Measurements from ENCODE around the gene NSUN4. TPM values are rescaled to one million over a fixed set of nuclear protein-coding genes. Genes with fewer than 3 reads are reported as not detected.

NSUN4 gene
- total and polyA plus RNA-seq, 2 of the 13 experiments (the other 11 are each of a cell fraction or from before 2014, with no cell fraction given): 21.5 to 23.5 TPM

DNA sequence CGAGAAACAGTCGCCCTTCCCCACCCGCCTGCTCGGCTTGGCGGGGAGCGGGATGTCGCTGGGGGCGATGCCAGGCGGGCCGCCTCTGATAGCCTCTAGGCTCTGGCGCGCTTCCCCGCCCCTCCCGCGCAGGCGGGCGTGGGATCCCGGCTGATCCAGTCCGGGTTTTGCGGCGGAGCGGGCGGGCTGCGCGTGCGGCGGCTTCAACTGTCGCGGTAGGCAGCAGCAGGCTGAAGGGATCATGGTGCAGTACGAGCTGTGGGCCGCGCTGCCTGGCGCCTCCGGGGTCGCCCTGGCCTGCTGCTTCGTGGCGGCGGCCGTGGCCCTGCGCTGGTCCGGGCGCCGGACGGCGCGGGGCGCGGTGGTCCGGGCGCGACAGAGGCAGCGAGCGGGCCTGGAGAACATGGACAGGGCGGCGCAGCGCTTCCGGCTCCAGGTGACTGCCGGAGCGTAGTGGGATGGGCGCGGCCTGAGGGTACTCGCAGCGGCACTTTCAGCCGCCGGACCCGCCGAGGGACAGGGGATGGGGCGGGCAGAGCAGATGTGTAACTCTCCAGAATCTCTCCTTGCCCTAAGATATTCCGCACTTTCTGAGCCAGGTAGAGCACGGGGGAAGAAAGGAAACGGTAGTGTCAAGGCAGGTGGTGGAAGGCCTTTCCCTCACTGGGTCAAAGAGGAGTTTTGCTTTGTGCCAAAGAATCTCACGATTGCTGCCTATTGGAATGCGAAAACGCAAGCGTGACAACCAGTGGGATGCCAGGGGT lies 53.7 kb downstream of the NSUN4 start, which contains the start of gene FAAH (continued):
- TF ChIP-seq, protein P1, sequence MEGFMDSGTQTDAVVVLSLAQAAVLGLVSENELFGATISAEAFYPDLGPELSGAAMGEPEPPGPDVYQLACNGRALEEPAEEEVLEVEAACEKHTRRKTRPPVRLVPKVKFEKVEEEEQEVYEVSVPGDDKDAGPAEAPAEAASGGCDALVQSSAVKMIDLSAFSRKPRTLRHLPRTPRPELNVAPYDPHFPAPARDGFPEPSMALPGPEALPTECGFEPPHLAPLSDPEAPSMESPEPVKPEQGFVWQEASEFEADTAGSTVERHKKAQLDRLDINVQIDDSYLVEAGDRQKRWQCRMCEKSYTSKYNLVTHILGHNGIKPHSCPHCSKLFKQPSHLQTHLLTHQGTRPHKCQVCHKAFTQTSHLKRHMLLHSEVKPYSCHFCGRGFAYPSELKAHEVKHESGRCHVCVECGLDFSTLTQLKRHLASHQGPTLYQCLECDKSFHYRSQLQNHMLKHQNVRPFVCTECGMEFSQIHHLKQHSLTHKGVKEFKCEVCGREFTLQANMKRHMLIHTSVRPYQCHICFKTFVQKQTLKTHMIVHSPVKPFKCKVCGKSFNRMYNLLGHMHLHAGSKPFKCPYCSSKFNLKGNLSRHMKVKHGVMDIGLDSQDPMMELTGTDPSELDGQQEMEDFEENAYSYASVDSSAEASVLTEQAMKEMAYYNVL (CRISPR knock-in tag; IDR thresholded peaks at IDR 0.05; ENCODE audit: borderline replicate concordance): no peak
- peak; percentile 70 for TF ChIP-seq ZEB1 (IDR thresholded peaks at IDR 0.05; ENCODE audit: insufficient replicate concordance, low read depth)
- TF ChIP-seq SP2 (CRISPR knock-in tag; IDR thresholded peaks at IDR 0.05): no peak
- TF ChIP-seq, protein P2, sequence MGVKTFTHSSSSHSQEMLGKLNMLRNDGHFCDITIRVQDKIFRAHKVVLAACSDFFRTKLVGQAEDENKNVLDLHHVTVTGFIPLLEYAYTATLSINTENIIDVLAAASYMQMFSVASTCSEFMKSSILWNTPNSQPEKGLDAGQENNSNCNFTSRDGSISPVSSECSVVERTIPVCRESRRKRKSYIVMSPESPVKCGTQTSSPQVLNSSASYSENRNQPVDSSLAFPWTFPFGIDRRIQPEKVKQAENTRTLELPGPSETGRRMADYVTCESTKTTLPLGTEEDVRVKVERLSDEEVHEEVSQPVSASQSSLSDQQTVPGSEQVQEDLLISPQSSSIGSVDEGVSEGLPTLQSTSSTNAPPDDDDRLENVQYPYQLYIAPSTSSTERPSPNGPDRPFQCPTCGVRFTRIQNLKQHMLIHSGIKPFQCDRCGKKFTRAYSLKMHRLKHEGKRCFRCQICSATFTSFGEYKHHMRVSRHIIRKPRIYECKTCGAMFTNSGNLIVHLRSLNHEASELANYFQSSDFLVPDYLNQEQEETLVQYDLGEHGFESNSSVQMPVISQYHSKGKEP (CRISPR knock-in tag; IDR thresholded peaks at IDR 0.05): no peak
- no peak for TF ChIP-seq FIP1L1 (IDR thresholded peaks at IDR 0.05; ENCODE audit: borderline replicate concordance, insufficient read depth, low read depth, low read length)

- Histone ChIP-seq H3K27ac (ENCODE audit: extremely low read length, insufficient read depth, low read length) (peak overlapping the region; percentile 50), H3K9ac (ENCODE audit: insufficient read depth, low read depth, low read length) (peak overlapping the region; percentile 64), H3K27me3 (ENCODE audit: control insufficient read depth in 1 of 2, insufficient read depth in 2 of 2, low read length in 2 of 2) (peaks cover 0 to 3% of the 10 kb centered on the region in 2 experiments; a peak in 2 of 5 replicates), H3K36me3 (replicated peaks in 1 of 2; ENCODE audit: control insufficient read depth in 1 of 2, insufficient read depth in 2 of 2, low read length in 2 of 2) (no peaks in the 10 kb centered on the region), H3K4me3 (replicated peaks in 1 of 3; ENCODE audit: insufficient read depth in 1 of 3, low read depth in 2 of 3, low read length in 3 of 3) (peak overlapping the region; percentile 44 to 74 (median 59); a peak in 5 of 6 replicates), H3K9me3 (ENCODE audit: low read length) (no peaks in the 10 kb centered on the region), H3K4me2 (ENCODE audit: low read depth, low read length) (peak overlapping the region; percentile 92), H3K4me1 (ENCODE audit: insufficient read depth, low read length) (peaks cover 29% of the 10 kb centered on the region), H3K79me2 (ENCODE audit: insufficient read depth, low read length) (no peaks in the 10 kb centered on the region), H4K20me1 (ENCODE audit: insufficient read depth, low read length) (no peaks in the 10 kb centered on the region), H2AFZ (ENCODE audit: low read length) (no peak overlapping the region)
- no peak for FAIRE-seq
- BruUV-seq (replicated peaks): TSS peak; percentile 75
- ChIA-PET CTCF (ENCODE audit: low intra/inter-chr PET ratio, low total read pairs) (no interaction called here), POLR2A (interaction anchor here (1.4 kb wide), 1 partner anchor 7 kb away, joined by 3 read pairs; no protein-coding TSS in a partner anchor)
- WGBS (ENCODE audit: low lambda C conversion rate): 6% methylated on average over 16 of the region's 17 CpGs
- DNase-seq (ENCODE audit: low spot score): no peak
- in situ Hi-C loops (cut with HindIII; ENCODE audit: extremely low pct_ligation_motif_present, low pct_unique_long_range_greater_than_20kb) (no loop called here), intact Hi-C loops (cut with micrococcal nuclease; ENCODE audit: unreplicated experiment) (loop anchor here (1.0 kb wide), 1 partner anchor 7 kb away; no protein-coding TSS in a partner anchor)
- no peak; the same call in 2 of the 3 replicates for ATAC-seq
- TF ChIP-seq MAFG (CRISPR knock-in tag; IDR thresholded peaks at IDR 0.05): 0 out of 2 replicates have a peak, but pooled peaks have one; percentile 35
- TF ChIP-seq KAT7 (CRISPR knock-in tag; IDR thresholded peaks at IDR 0.05; ENCODE audit: borderline replicate concordance): no peak
- TF ChIP-seq ZBTB34 (CRISPR knock-in tag; IDR thresholded peaks at IDR 0.05): no peak
- TF ChIP-seq, protein P3, sequence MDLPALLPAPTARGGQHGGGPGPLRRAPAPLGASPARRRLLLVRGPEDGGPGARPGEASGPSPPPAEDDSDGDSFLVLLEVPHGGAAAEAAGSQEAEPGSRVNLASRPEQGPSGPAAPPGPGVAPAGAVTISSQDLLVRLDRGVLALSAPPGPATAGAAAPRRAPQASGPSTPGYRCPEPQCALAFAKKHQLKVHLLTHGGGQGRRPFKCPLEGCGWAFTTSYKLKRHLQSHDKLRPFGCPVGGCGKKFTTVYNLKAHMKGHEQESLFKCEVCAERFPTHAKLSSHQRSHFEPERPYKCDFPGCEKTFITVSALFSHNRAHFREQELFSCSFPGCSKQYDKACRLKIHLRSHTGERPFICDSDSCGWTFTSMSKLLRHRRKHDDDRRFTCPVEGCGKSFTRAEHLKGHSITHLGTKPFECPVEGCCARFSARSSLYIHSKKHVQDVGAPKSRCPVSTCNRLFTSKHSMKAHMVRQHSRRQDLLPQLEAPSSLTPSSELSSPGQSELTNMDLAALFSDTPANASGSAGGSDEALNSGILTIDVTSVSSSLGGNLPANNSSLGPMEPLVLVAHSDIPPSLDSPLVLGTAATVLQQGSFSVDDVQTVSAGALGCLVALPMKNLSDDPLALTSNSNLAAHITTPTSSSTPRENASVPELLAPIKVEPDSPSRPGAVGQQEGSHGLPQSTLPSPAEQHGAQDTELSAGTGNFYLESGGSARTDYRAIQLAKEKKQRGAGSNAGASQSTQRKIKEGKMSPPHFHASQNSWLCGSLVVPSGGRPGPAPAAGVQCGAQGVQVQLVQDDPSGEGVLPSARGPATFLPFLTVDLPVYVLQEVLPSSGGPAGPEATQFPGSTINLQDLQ (CRISPR knock-in tag; IDR thresholded peaks at IDR 0.05): no peak
- TF ChIP-seq HCFC1 (IDR thresholded peaks at IDR 0.05; ENCODE audit: low read depth, low read length): no peak
- TF ChIP-seq ZNF350 (CRISPR knock-in tag; IDR thresholded peaks at IDR 0.05; ENCODE audit: borderline replicate concordance, low read depth): 0 out of 2 replicates have a peak, but pooled peaks have one; percentile 13
- TF ChIP-seq MAFF (IDR thresholded peaks at IDR 0.05; ENCODE audit: low read depth, low read length): 0 out of 2 replicates have a peak, but pooled peaks have one; percentile 7
- peak; percentile 7 for TF ChIP-seq ZEB1 (IDR thresholded peaks at IDR 0.05; ENCODE audit: insufficient replicate concordance, low read depth)
Measured at GRCh38 chr1:46394872-46395465, 54.4 kb downstream of the NSUN4 start.

All from HepG2 (cell line).